Mesenchymal stem cell (in vitro differentiated cells and primary cell): Measurements from ENCODE around the gene TRO.

Experiments
- DNase-seq: peaks from one replicate; pipeline ENCODE4 v3.0.0-alpha.2; 2013
- H2AFZ ChIP-seq: one replicate; pipeline ENCODE4 v1.6.1; 2013; ENCODE audit warnings: low read depth, mild to moderate bottlenecking, control low read depth, inconsistent platforms, low read length, moderate library complexity
- H2AK5ac ChIP-seq: 2 replicates; pipeline ENCODE4 v1.6.1; 2013; ENCODE audit warnings: low read length, moderate library complexity, mild to moderate bottlenecking, inconsistent platforms; ENCODE audit not compliant: severe bottlenecking
- H2BK120ac ChIP-seq: one replicate; pipeline ENCODE4 v1.6.1; 2013; ENCODE audit warnings: low read depth, mild to moderate bottlenecking, inconsistent platforms, low read length, moderate library complexity
- H2BK12ac ChIP-seq, 2 experiments: one replicate each; pipeline ENCODE4 v1.6.1; 2013; ENCODE audit warnings: inconsistent platforms in 2 of 2, low read length in 2 of 2, mild to moderate bottlenecking in 2 of 2, moderate library complexity in 2 of 2, control low read depth in 1 of 2
- H2BK15ac ChIP-seq: one replicate; pipeline ENCODE4 v1.6.1; 2013; ENCODE audit warnings: mild to moderate bottlenecking, low read depth, inconsistent platforms; ENCODE audit not compliant: poor library complexity, severe bottlenecking
- H2BK5ac ChIP-seq: 2 replicates; pipeline ENCODE4 v1.6.1; 2013; ENCODE audit warnings: low read depth, mild to moderate bottlenecking, low read length, control low read depth, inconsistent platforms; ENCODE audit not compliant: poor library complexity, severe bottlenecking
- H3K14ac ChIP-seq, 2 experiments: one replicate each; pipeline ENCODE4 v1.6.1; 2013; ENCODE audit warnings: inconsistent platforms in 2 of 2, low read length in 2 of 2, control low read depth in 1 of 2, mild to moderate bottlenecking in 1 of 2, moderate library complexity in 1 of 2
- H3K18ac ChIP-seq, 2 experiments: one replicate each; pipeline ENCODE4 v1.6.1; 2013; ENCODE audit warnings: inconsistent platforms in 2 of 2, low read length in 2 of 2, control low read depth in 1 of 2, low read depth in 1 of 2, mild to moderate bottlenecking in 1 of 2
- H3K23ac ChIP-seq, 2 experiments: one replicate each; pipeline ENCODE4 v1.6.1; 2013; ENCODE audit warnings: inconsistent platforms in 2 of 2, low read length in 2 of 2, mild to moderate bottlenecking in 2 of 2, moderate library complexity in 2 of 2, control low read depth in 1 of 2
- H3K27ac ChIP-seq: 2 replicates; pipeline ENCODE4 v1.5.1; 2013; ENCODE audit warnings: mild to moderate bottlenecking, moderate library complexity, low read length, control low read depth, inconsistent platforms; ENCODE audit not compliant: poor library complexity, severe bottlenecking
- H3K27me3 ChIP-seq, 2 experiments: 2 replicates each; pipeline versions ENCODE4 v1.6.1 to v1.7.0; 2013; ENCODE audit warnings: low read length in 2 of 2, mild to moderate bottlenecking in 2 of 2, moderate library complexity in 2 of 2, control low read depth in 1 of 2, inconsistent platforms in 1 of 2; ENCODE audit not compliant: control insufficient read depth in 1 of 2, insufficient read depth in 1 of 2
- H3K36me3 ChIP-seq, 2 experiments: 2 replicates each; pipeline versions ENCODE4 v1.6.1 to v1.7.0; 2013; ENCODE audit warnings: low read length in 2 of 2, control low read depth in 1 of 2, inconsistent platforms in 1 of 2, low read depth in 1 of 2, mild to moderate bottlenecking in 1 of 2; ENCODE audit not compliant: insufficient read depth in 2 of 2, control insufficient read depth in 1 of 2
- H3K4ac ChIP-seq, 2 experiments: one replicate each; pipeline ENCODE4 v1.6.1; 2013; ENCODE audit warnings: inconsistent platforms in 2 of 2, low read length in 2 of 2, mild to moderate bottlenecking in 2 of 2, moderate library complexity in 2 of 2, control low read depth in 1 of 2, low read depth in 1 of 2
- H3K4me1 ChIP-seq: 2 replicates; pipeline ENCODE4 v1.6.1; 2013; ENCODE audit warnings: low read depth, low read length, control low read depth; ENCODE audit not compliant: control insufficient read depth, insufficient read depth
- H3K4me2 ChIP-seq: 2 replicates; pipeline ENCODE4 v1.6.1; 2013; ENCODE audit warnings: low read length, mild to moderate bottlenecking, inconsistent platforms; ENCODE audit not compliant: poor library complexity, severe bottlenecking
- H3K4me3 ChIP-seq, 2 experiments: 2 replicates each; pipeline versions ENCODE4 v1.5.1 to v1.7.0; 2013; ENCODE audit warnings: low read length in 2 of 2, mild to moderate bottlenecking in 2 of 2, control low read depth in 1 of 2, low read depth in 1 of 2; ENCODE audit not compliant: insufficient read depth in 1 of 2
- H3K79me1 ChIP-seq: replicated peaks from 2 replicates; pipeline ENCODE4 v1.6.1; 2013; ENCODE audit warnings: mild to moderate bottlenecking, control low read depth, low read length, inconsistent platforms; ENCODE audit not compliant: poor library complexity, severe bottlenecking
- H3K9ac ChIP-seq: 2 replicates; pipeline ENCODE4 v1.7.0; 2013; ENCODE audit warnings: mild to moderate bottlenecking, low read length, moderate library complexity
- H3K9me3 ChIP-seq: 2 replicates; pipeline ENCODE4 v1.7.0; 2013; ENCODE audit warnings: mild to moderate bottlenecking, low read length; ENCODE audit not compliant: control insufficient read depth
- H4K8ac ChIP-seq: one replicate; pipeline ENCODE4 v1.6.1; 2013; ENCODE audit warnings: inconsistent platforms, mild to moderate bottlenecking, low read length, moderate library complexity
- H4K91ac ChIP-seq: one replicate; pipeline ENCODE4 v1.6.1; 2013; ENCODE audit warnings: mild to moderate bottlenecking, low read length, inconsistent platforms
- WGBS: methylation state at CpG from one replicate; pipeline ENCODE4 v1.1.7; 2013; ENCODE audit warnings: mixed read lengths; 5-methylcytosine and 5-hydroxymethylcytosine counted together

Gene TRO

DNA sequence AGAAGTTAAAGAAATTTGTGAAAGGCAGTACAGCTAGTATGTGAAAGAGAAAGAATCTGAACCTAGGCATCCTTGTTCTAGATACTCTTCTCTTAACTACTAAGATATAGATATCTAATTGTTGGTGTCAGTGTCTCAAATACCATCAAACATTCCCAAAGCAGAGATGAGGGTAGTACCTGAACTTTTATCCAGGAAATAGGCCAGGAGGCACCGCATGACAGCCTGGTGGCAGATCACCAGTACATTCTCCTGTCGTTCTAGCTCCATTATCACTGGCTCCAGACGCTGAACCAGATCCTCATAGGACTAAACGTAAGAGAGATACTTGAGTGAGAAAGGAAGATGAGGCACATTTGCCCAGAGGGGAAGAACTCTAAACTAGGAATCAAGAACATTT is 16.8 kb downstream of the TRO start:
- no peak overlapping the region for H4K8ac ChIP-seq
- no peaks in the 10 kb centered on the region for H3K4me1 ChIP-seq
- no peaks in the 10 kb centered on the region for H3K79me1 ChIP-seq
- no peak for DNase-seq
- no peak overlapping the region for H2BK12ac ChIP-seq
- no peak overlapping the region for H2BK120ac ChIP-seq
- H3K27ac ChIP-seq = no peak overlapping the region
- H3K4ac ChIP-seq = no peak overlapping the region
- no peak overlapping the region for H3K4me2 ChIP-seq
- H2AFZ ChIP-seq = no peak overlapping the region
- H3K18ac ChIP-seq = no peak overlapping the region
- WGBS = 89% methylated on average over 3 of the region's 4 CpGs
- H2BK5ac ChIP-seq = no peak overlapping the region
- peaks cover 0 to 11% of the 10 kb centered on the region in 2 experiments for H3K27me3 ChIP-seq
- no peak overlapping the region for H3K9ac ChIP-seq
- no peak overlapping the region for H2AK5ac ChIP-seq
- peaks cover 0 to 12% of the 10 kb centered on the region in 2 experiments for H3K36me3 ChIP-seq
- H2BK15ac ChIP-seq = no peak overlapping the region
- H4K91ac ChIP-seq = no peak overlapping the region
- H3K4me3 ChIP-seq = no peak overlapping the region
- H3K9me3 ChIP-seq = peaks cover 1% of the 10 kb centered on the region
- H3K14ac ChIP-seq = no peak overlapping the region
- H3K23ac ChIP-seq = no peak overlapping the region

DNA sequence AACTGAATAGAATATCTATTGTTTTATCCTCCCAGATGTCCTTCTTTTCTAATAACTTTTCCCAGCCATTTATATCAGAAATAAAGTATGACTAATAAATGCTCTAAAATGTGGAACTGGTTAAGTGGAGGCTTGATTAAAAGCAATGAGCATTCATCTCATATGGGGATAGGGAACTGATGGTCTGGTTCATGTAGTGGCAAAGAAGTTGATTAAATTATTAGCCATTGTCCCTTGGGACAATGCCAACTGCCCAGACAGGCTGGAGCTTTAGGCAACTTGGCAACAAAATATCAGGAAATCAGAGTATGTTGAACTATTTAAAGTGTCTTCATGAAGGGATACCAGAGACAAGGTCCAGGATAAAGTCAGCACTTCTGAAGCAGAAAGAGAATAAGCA is 24.2 kb downstream of the TRO start:
- Histone ChIP-seq H3K36me3 (no peaks in the 10 kb centered on the region), H3K79me1 (no peaks in the 10 kb centered on the region), H3K23ac (no peak overlapping the region), H2BK15ac (no peak overlapping the region), H3K27me3 (peaks cover 0 to 30% of the 10 kb centered on the region in 2 experiments), H3K18ac (no peak overlapping the region), H3K4me3 (no peak overlapping the region), H3K9me3 (peaks cover 5% of the 10 kb centered on the region), H3K4me1 (no peaks in the 10 kb centered on the region), H3K14ac (no peak overlapping the region), H2BK120ac (no peak overlapping the region), H4K8ac (no peak overlapping the region), H3K4me2 (no peak overlapping the region), H3K4ac (no peak overlapping the region), H2BK5ac (no peak overlapping the region), H2AFZ (no peak overlapping the region), H2BK12ac (no peak overlapping the region), H4K91ac (no peak overlapping the region), H2AK5ac (no peak overlapping the region), H3K9ac (no peak overlapping the region), H3K27ac (no peak overlapping the region)
- DNase-seq = no peak

DNA sequence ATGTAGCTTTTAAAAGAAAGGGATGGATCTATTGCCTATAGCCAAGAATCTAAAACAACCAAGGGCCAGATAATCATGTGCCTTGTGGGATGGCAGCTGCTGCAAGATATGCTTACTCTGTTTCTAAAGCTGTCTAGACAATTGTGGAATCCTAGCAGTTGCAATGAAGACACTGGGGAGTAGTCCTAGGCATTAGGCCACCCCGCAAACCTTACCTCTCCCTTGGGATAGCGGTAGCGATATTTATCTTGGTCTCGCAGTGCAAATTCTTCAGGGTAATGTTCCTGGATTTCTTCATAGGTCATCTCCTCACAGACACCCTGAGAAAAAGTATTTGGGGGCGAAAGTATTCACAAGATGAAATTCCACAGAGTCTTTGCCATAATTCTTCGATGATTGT is 24.6 kb downstream of the TRO start:
- H3K4me2 ChIP-seq = no peak overlapping the region
- no peak overlapping the region for H4K91ac ChIP-seq
- no peak overlapping the region for H2BK15ac ChIP-seq
- H3K27ac ChIP-seq = no peak overlapping the region
- no peak overlapping the region for H2BK12ac ChIP-seq
- no peak overlapping the region for H2AFZ ChIP-seq
- no peak overlapping the region for H2BK5ac ChIP-seq
- no peaks in the 10 kb centered on the region for H3K36me3 ChIP-seq
- no peak overlapping the region for H2AK5ac ChIP-seq
- H3K4ac ChIP-seq = no peak overlapping the region
- H3K18ac ChIP-seq = no peak overlapping the region
- 93% methylated on average over 6 of the region's 6 CpGs for WGBS
- H3K9ac ChIP-seq = no peak overlapping the region
- H3K4me1 ChIP-seq = no peaks in the 10 kb centered on the region
- no peak overlapping the region for H2BK120ac ChIP-seq
- no peak overlapping the region for H4K8ac ChIP-seq
- H3K27me3 ChIP-seq = peaks cover 0 to 30% of the 10 kb centered on the region in 2 experiments
- no peak overlapping the region for H3K14ac ChIP-seq
- no peaks in the 10 kb centered on the region for H3K79me1 ChIP-seq
- no peak for DNase-seq
- peaks cover 5% of the 10 kb centered on the region for H3K9me3 ChIP-seq
- no peak overlapping the region for H3K23ac ChIP-seq
- H3K4me3 ChIP-seq = no peak overlapping the region

DNA sequence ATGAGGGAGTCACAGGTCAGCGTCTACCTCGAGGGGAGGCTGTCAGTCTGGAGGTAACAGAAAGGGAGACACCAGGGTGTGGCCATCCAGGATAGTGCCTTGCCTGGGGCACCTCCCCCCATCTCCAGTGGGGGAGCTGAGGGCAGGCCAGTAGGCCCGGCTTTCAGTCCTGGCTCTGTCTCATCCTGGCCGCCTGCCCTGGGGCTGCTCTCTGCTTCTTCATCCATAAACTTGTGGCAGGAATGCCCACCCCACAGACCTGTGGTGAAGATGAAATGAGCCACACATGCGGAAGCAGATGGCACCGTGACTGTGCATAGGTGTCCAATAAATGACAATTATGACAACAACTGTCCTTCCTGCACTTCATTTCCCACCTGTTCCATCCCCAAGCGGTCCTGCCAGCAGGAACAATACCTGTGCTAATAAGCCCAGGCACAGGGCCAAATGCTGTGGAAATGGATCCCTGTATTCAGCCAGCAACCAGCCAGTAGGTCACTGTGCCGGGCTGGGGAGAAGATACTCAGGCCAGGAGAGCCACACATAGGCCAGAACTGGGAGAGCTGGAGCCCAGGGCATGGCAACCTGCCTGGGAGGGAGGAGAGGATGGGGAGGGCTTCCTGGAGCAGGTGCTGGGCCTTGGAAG is 30.2 kb downstream of the TRO start:
- Histone ChIP-seq H3K23ac (no peak overlapping the region), H3K27me3 (peaks cover 0 to 36% of the 10 kb centered on the region in 2 experiments), H2AK5ac (no peak overlapping the region), H3K18ac (no peak overlapping the region), H4K8ac (no peak overlapping the region), H2BK12ac (no peak overlapping the region), H2BK120ac (no peak overlapping the region), H3K36me3 (no peaks in the 10 kb centered on the region), H3K27ac (no peak overlapping the region), H3K9ac (no peak overlapping the region), H3K4me1 (no peaks in the 10 kb centered on the region), H3K9me3 (no peaks in the 10 kb centered on the region), H3K4ac (no peak overlapping the region), H3K14ac (no peak overlapping the region), H2BK5ac (no peak overlapping the region), H3K79me1 (no peaks in the 10 kb centered on the region), H4K91ac (no peak overlapping the region), H3K4me2 (no peak overlapping the region), H2AFZ (no peak overlapping the region), H2BK15ac (no peak overlapping the region), H3K4me3 (no peak overlapping the region)
- no peak for DNase-seq
- 77% methylated on average over 6 of the region's 8 CpGs for WGBS
